GDM1 (cell line): ENCODE measurements around the gene SUSD1.

Experiments used
- DNase-seq: peaks from one replicate; lab custom pipeline; 2025; lab: John Stamatoyannopoulos, UW

The SUSD1 gene

DNA sequence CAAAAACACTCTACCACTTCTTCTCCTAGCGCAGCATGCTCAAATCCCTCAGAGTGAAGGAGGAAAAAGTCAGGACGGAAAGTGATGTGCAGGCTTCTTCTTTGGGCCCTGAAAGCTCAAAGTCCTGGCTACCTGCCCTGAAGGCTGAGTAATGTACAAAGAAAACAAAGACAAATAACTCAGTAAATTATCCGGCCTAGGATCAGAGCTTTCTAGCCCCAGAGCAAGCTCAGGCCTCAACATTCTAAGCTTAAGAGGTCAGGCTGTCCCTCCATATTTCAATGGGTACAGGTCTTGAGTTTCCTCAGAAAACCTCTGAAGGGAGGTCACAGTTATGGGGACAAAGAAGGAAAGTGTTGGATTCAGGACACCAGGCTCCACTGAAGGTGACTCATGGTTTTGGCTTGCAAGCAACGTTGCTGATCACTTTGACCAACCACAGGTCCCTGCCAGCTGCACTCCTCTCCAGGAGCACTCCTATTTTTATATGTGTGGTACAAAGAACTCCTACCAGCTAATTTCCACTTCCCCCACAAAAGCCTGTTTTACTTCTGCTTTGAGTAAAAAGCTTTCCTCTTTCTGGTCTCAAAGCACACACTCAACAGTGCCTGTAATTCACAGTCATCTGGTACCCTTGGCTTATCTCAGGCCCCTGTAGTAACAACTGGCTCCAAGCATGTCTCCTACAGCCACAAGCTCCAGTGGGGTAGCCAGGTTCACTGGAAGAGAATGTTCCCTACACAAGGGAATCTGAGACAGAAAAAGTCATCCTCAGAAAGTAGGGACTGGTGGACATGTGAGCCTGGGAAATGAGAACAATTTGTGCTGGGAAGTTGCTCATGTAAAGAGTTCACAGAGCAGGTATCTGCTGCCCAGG is 162.8 kb downstream of the SUSD1 start:
- peak; percentile 61 for DNase-seq

DNA sequence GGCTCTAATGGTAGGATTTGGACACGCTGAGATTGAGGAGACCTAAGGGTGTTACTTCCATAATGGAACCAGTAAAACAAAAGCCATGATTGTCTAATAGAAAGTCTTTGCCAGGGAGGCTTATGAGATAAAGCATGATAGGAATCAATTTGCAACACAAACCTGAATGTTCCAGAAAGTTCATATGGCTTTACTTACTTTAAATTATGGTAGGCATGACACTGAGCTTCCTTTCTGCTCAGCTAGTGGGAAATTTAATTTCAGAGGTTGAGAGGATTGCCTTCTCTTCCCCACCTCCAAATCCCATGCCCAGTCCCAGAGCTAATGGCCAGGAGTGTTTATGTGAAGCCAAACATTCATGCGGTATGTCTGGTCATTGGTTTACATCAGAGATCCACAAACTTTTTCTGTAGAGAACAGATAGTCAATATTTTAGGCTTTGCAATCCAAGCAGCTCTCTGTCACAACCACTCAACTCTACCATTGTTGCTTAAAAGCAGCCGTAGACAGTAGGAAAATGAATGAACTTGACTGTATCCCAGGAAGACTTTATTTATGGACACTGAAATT is 164.0 kb downstream of the SUSD1 start:
- no peak for DNase-seq

DNA sequence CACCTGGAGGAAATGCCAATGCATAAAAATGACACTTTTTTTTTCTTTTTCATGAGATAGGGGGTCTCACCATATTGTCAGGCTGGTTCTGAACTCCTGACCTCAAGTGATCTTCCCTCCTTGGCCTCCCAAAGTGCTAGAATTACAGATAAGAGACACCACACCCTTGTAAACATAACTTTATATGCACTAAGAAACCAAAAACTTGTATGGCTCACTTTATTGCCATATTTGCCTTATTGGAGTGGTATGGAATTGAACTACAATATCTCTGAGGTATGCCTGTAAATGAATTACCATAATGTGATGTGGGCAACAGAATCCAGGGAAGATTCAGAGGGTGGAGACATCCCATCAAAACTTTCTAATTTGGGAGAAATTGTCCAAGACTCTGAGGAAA is 164.6 kb downstream of the SUSD1 start:
- no peak for DNase-seq

DNA sequence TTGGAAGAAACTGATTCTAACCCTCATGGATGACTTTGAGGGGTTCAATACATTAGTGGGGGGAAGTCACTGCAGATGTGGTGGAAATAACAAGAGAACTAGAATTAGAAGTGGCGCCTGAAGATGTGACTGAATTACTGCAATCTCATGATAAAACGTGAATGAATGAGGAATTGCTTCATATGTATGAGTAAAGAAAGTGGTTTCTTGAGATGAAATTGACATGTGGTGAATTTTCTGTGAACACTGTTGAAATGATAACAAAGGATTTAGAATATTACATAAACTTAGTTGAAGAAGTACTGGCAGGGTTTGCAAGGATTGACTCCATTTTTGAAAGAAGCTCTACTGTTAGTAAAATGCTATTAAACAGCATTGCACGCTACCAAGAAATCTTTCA is 165.4 kb downstream of the SUSD1 start:
- DNase-seq, result no peak

DNA sequence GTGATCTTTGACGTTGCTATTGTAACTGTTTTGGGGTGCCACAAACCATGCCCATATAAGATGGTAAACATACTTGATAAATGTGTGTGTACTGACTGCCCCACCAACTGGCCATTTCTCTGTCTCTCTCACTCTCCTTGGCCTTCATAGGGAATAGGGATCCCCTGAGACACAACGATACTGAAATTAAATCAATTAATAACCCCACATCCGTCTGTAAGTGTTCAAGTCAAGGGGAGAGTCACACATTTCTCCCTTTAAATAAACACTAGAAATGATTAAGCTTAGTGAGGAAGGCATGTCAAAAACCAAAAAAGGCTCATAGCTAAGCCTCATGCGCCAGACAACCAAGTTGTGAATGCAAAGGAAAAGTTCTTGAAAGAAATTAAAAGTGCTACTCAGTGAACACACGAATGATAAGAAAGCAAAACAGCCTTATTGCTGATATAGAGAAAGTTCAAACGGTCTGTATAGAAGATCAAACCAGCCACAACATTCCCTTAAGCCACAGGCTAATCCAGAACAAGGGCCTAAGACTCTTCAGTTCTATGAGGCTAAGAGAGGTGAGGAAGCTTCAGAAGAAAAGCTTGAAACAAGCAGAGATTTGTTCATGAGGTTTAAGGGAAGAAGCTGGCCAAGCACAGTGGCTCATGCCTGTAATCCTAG is 167.4 kb downstream of the SUSD1 start:
- DNase-seq, result no peak

DNA sequence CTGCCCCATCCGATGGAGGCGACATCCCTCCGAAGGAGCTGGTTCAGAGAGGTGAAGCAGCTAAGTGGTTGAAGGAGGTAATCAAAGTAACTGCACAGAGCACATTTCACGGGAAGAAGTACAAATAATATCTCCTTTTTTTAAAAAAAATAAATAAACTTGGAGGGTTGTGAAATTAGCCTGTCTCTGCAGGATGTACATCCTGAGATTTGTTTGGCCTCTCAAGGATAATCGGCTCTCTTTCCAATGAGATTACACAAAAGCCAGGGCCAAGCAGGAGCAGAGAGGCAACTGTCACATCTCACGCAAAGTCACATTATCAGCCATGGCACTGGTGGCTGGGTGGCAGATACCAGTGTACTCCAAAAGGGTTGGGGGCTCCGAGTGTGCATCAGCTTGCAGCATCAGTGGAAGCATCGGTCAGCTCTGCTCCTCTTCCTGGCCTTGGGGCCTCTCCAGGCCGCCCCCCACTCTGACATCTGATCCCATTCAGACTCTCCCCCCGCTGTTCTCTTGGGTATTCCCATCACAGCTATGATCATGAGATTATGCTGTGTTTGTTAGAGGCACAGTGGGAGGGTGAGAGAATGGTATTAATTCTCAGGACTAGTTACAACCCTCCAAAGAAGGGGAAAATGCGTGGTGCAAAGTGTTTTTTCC is 168.6 kb downstream of the SUSD1 start:
- no peak for DNase-seq

DNA sequence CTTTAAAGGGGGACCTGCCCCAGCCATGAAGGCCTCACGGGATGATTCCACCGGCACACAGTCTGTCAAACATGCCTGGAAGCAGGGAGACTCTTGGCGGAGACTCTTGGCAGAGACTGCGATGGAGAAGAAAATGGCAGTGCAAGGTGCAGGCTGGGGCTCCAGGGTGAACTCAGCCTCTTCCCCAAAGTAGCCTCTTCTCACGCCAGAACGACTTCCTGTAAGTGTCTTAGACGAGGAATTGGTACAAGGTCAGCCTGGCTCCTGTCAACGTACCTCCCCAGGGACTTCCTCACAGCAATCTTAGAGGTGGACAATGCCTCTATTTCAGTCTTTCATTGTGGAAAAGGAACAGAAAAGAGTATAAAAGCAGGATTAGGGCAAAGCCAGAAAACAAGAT is 169.2 kb downstream of the SUSD1 start:
- no peak for DNase-seq

DNA sequence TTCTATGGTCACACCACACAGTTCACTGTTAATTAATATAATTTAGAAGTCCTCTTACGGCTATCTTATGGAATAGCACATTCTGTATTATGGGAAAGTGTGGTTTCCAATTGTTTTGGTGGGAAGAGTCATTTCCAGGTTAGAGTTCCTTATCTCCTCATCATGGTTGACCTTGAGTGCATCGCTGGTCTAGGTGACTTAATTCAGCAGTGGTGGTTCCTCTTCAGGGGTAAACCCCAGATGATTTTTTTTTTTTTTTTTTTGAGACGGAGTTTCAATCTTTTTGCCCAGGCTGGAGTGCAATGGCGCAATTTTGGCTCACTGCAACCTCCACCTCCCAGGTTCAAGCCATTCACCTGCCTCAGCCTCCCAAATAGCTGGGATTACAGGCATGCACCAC is 171.6 kb downstream of the SUSD1 start:
- DNase-seq, result no peak

DNA sequence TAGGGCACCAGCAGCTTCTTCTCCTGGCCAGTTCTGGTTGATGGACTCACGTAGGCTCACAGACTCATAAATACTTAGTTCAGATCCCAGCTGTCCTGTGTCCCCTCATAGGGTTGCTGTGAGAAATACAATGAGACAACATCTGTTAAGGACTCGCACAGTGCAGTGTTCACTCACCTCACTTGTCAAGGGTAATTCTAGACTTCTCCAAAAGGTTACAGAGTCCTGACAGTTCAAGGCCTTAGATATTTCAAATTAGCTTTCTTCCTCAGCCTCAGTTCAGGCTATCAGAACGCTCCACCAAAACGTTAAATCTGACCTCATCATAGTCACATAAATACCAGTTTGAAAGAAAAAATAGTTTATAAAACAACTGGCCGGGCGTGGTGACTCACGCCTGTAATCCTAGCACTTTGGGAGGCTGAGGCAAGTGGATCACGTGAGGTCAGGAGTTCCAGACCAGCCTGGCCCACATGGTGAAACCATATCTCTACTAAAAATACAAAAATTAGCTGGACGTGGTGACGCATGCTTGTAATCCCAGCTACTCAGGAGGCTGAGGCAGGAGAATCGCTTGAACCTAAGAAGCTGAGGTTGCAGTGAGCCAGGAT is 172.1 kb downstream of the SUSD1 start:
- DNase-seq, result no peak

DNA sequence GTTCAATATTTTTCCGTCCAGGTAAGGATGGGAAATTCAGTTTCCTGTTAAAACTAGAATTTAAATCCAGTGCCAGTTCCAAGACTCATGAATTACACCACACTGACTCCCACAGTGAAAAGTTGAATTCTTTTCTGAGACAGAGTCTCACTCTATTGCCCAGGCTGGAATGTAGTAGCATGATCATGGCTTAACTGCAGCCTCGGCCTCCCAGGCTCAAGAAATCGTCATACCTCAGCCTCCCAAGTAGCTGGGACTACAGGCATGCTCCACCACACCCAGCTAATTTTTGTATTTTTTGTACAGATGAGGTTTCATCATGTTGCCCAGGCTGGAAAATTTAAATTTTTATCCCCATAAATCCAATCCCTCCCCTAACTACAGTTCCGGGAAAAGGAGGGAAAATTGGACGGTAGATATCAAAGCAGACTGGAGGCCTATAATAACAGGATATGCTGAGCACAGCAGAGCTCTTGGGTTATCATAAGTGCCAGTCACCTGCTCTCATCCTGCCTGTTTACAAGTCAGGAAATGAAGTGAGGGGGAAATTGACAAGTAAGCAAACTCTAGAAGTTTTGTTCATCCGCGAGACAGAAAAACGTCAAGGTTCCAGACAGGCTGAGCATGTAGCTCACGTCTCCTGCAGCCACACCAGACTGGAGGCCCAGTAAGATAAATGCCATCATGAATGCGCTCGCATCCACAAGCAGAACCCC is 172.8 kb downstream of the SUSD1 start:
- no peak for DNase-seq

DNA sequence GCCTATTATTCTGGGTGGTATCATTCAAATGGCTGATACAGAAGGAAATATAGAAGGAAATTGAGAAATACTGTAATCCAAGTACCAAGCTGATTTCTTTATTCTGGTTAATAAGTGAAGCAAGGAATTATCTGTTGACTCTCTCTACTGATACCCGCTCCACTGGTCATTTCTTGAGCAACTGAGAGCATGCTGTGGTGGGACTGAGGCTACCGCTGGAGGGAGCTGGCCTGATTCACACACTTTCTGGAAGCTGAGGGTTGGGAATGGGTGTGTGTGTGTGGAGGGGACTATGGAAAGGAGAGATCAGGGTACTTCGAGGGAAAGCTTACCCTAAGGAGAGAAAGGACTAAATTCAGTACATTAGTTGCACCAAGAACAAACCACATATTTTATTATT is 174.4 kb downstream of the SUSD1 start:
- no peak for DNase-seq

DNA sequence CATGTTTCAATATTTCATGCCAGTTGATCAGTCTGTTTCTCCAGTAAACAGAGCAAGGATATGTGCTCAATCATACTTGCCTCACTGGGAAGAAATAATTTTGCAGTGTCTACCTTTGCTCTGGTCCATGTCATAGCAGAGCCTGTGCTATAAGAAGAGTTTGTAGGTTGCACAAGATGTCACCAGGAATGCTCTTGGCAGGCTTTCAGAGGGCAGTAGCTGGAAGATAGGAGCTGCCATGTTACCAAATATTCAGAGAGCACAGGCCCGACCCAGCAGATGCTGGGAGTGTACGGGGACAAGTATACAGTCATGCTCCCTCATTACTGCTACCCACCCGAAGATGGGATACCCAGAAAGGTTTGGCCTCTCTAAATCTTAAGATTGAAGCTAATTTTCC is 175.8 kb downstream of the SUSD1 start:
- no peak for DNase-seq

DNA sequence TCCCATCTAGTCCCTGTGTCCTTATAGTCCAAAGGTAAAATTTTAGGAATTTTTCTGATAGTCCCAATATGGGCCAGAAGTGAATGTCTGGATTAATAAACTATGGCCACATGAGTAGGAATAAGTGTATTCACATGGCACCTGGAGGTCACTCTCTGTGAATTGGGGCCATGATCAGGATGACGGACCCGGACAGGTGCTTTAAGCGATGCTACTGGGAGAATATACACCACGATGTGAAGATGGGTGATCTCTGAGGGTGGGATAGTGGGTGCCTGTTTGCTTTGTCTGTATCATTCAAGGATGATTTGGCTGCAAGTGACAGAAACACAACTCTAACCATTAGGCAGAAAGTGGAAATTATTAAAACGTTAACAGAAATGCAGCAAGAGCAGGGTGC is 177.3 kb downstream of the SUSD1 start:
- DNase-seq, result no peak

DNA sequence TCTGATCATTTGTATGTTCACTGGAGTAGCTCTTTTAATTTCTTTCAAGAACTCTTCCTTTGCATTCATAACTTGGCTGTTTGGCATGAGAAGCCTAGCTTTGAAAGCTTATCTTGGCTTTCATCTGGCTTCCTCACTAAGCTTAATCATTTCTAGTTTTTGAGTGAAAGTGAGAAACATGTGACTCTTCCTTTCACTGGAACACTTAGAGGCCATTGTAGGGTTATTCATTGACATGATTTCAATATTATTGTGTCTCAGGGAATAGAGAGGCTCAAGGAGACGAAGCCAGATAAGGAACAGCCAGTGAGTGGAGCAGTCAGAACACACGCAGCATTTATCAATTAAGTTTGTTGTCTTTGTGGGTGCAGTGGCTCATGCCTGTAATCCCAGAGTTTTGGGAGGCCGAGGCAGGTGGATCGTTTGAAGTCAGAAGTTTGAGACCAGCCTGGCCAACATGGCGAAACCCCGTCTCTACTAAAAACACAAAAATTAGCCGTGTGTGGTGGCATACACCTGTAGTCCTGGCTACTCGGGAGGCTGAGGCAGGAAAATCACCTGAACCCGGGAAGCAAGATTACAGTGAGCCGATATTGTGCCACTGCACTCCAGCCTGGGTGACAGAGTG is 180.2 kb downstream of the SUSD1 start:
- DNase-seq, result no peak

DNA sequence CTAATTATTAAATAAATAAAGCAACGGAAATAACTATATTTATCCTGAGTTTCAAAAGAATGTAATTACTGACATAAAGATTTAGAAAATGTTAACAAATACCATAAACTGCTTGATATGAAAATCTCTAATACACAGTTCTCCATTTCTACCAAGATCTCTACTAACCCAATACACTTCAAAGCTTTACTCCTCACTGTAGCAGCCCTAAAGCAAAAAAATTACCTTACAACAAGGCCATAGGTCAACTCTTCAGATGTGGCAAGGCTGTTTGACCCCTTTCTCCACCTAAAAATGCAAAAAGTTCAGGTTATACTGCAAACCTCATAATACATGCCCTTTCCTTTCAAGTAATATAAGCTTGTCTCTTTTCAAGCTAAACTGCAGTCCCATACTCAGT is 181.8 kb downstream of the SUSD1 start:
- DNase-seq, result no peak

DNA sequence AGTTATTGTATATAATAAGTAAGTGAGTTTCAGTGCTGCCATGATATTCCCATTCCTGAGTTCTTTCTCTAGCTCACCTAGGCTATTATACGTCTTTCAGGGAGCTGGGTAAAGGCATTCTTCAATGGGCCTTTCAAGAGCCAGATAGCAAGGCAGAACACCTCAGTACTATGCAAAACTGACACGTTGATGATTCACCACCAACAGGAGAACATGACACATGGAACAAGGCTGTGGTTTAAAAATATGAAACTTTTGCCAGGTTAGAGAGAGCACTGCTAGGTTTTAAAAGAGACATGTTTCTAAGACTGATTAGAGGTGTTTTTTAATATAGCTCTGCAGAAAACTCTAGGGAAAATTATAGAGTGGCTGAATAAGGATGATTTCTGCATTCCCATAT is 182.6 kb downstream of the SUSD1 start:
- no peak for DNase-seq

DNA sequence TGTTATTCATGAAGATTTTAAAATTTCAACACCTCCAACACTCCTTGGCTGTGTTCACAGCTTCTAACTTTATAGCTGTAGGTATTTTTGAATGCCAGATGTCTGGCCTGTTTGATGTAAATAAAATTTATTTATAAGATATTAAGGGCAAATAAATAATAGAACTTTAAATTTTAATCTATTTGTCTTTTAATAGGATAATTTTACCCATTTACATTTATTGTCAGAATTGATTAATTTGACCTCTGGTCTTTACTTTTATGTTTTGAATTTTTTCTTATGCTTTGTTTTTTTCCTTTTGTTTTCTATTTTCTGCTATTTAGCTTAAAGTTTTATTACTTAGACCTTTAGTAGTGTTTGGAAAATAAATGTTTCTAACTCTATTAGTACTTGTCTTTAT is 183.9 kb downstream of the SUSD1 start:
- DNase-seq, result no peak
